C4-2B (cell line): Measurements from ENCODE around the gene RNF103.

Experiments
- CTCF ChIP-seq: fragments of 450-650 bp; conservative IDR thresholded peaks from 2 replicates; pipeline ENCODE4 v1.5.1; 2017; ENCODE audit warnings: mild to moderate bottlenecking
- ZFX ChIP-seq: fragments of 450-650 bp; IDR thresholded peaks from 2 replicates; pipeline ENCODE4 v1.6.1; 2017

- TF ChIP-seq CTCF (no peak), ZFX (no peak)
Observed at GRCh38 chr2:86556508-86556907, 67.2 kb downstream of the RNF103 start.
